Hematopoietic multipotent progenitor cell (in vitro differentiated cells): ENCODE results near the gene SRP14. TPM values are rescaled to one million over a fixed set of nuclear protein-coding genes. Genes with fewer than 3 reads are reported as not detected.
"Not testable (repeated sequence)": the region's sequence is repeated elsewhere in the genome, so short reads cannot be mapped to it uniquely, and the experiment has no call there.

ENCODE experiments used
- DNase-seq, 3 donors: peaks; one replicate each; pipeline ENCODE4 v3.0.0-alpha.2; 2011 to 2015; ENCODE audit warnings: low read depth in 2 of 3, low spot score in 2 of 3
- total RNA-seq: library from RNA; depleted of rRNA; stranded (reverse); fragments of >200 nt; gene quantifications from one replicate; pipeline ENCODE4 v1.2.3, GENCODE V29; 2012

Gene SRP14
- total RNA-seq, 1 donor = 75.1 TPM

GRCh38 chr15:40032125-40032839 is 6.7 kb downstream of the SRP14 start:
- DNase-seq = no peak

GRCh38 chr15:40031300-40031699 is 7.7 kb downstream of the SRP14 start:
- DNase-seq = no peak

GRCh38 chr15:40029979-40030893 is 8.7 kb downstream of the SRP14 start:
- no peak for DNase-seq

GRCh38 chr15:40028853-40029252 is 10.1 kb downstream of the SRP14 start:
- no peak for DNase-seq

- no peak for DNase-seq
Observed at GRCh38 chr15:40028193-40028592, 10.8 kb downstream of the SRP14 start.

GRCh38 chr15:40016224-40016865 is 22.6 kb downstream of the SRP14 start:
- DNase-seq = no peak

GRCh38 chr15:40014390-40014789 is 24.6 kb downstream of the SRP14 start:
- DNase-seq = no peak

- DNase-seq = not testable (repeated sequence)
Observed at GRCh38 chr15:40013372-40013771, 25.6 kb downstream of the SRP14 start.

- DNase-seq = no peak
Observed at GRCh38 chr15:40011303-40011702, 27.7 kb downstream of the SRP14 start.

- no peak for DNase-seq
Observed at GRCh38 chr15:40010686-40011085, 28.3 kb downstream of the SRP14 start.

- DNase-seq = peak in 1 of 3 donors; percentile 26
Observed at GRCh38 chr15:40008061-40008765, 30.8 kb downstream of the SRP14 start.

GRCh38 chr15:40006646-40007045 is 32.3 kb downstream of the SRP14 start:
- no peak for DNase-seq

- no peak for DNase-seq
Observed at GRCh38 chr15:40006003-40006402, 33.0 kb downstream of the SRP14 start.

GRCh38 chr15:40003116-40003916 is 35.7 kb downstream of the SRP14 start:
- DNase-seq = no peak

GRCh38 chr15:40002295-40002694 is 36.7 kb downstream of the SRP14 start:
- no peak for DNase-seq

- DNase-seq = no peak
Observed at GRCh38 chr15:39999538-40000200, 39.3 kb downstream of the SRP14 start.

GRCh38 chr15:39998511-39999077 is 40.4 kb downstream of the SRP14 start:
- DNase-seq = no peak

- no peak for DNase-seq
Observed at GRCh38 chr15:39997639-39998038, 41.3 kb downstream of the SRP14 start.

GRCh38 chr15:39997031-39997430 is 42.0 kb downstream of the SRP14 start:
- DNase-seq = no peak
